Keratinocyte (primary cell): Measurements from ENCODE around the gene GRPEL1. TPM values are rescaled to one million over a fixed set of nuclear protein-coding genes. Genes with fewer than 3 reads are reported as not detected.

Experiments used
- DNase-seq: peaks from one replicate; pipeline ENCODE4 v3.0.0-alpha.2; 2011; ENCODE audit warnings: low read depth, missing footprints, low spot score
- FAIRE-seq: peaks from 2 replicates; lab custom pipeline; 2011; peaks lifted over from hg19 to GRCh38; lab: Jason Lieb, UNC
- H2AFZ ChIP-seq: 2 replicates; pipeline ENCODE4 v1.6.0; 2012; ENCODE audit warnings: low read length, control low read depth, inconsistent platforms; ENCODE audit not compliant: control insufficient read depth
- H3K27ac ChIP-seq: 2 replicates; pipeline ENCODE4 v1.5.1; 2011; ENCODE audit warnings: low read length; ENCODE audit not compliant: control insufficient read depth, insufficient read depth
- H3K27me3 ChIP-seq: 3 replicates; pipeline ENCODE4 v1.6.0; 2011; ENCODE audit warnings: low read length; ENCODE audit not compliant: control insufficient read depth, insufficient read depth; ENCODE audit errors: extremely low read depth
- H3K36me3 ChIP-seq, 2 experiments: 2 replicates in 1 of 2; 3 replicates in 1 of 2; pipeline ENCODE4 v1.5.1; 2011; ENCODE audit warnings: low read length in 2 of 2, mild to moderate bottlenecking in 1 of 2; ENCODE audit not compliant: control insufficient read depth in 2 of 2, insufficient read depth in 2 of 2; ENCODE audit errors: extremely low read depth in 1 of 2
- H3K4me1 ChIP-seq: 3 replicates; pipeline ENCODE4 v1.5.1; 2011; ENCODE audit warnings: low read length; ENCODE audit not compliant: control insufficient read depth, insufficient read depth; ENCODE audit errors: extremely low read depth
- H3K4me2 ChIP-seq: 3 replicates; pipeline ENCODE4 v1.6.0; 2011; ENCODE audit warnings: low read depth, low read length; ENCODE audit not compliant: control insufficient read depth, insufficient read depth; ENCODE audit errors: extremely low read depth
- H3K4me3 ChIP-seq, 3 experiments: fragments of 200-600 bp in 1 of 3; sonication (generic) in 1 of 3; 2 replicates in 2 of 3; 3 replicates in 1 of 3; pipeline ENCODE4 v1.5.1; 2011 to 2016; ENCODE audit warnings: low read length in 3 of 3, mild to moderate bottlenecking in 3 of 3, control low read depth in 2 of 3, inconsistent platforms in 1 of 3, low read depth in 1 of 3, mixed read lengths in 1 of 3, mixed run types in 1 of 3, moderate library complexity in 1 of 3; ENCODE audit not compliant: control insufficient read depth in 2 of 3, insufficient read depth in 2 of 3; ENCODE audit errors: extremely low read depth in 1 of 3
- H3K79me2 ChIP-seq: 2 replicates; pipeline ENCODE4 v1.6.0; 2012; ENCODE audit warnings: low read length; ENCODE audit not compliant: control insufficient read depth, insufficient read depth
- H3K9ac ChIP-seq: 3 replicates; pipeline ENCODE4 v1.6.0; 2011; ENCODE audit warnings: low read length; ENCODE audit not compliant: control insufficient read depth, insufficient read depth; ENCODE audit errors: extremely low read depth
- H3K9me1 ChIP-seq: 3 replicates; pipeline ENCODE4 v1.6.0; 2011; ENCODE audit warnings: low read length; ENCODE audit not compliant: control insufficient read depth, insufficient read depth; ENCODE audit errors: extremely low read depth
- H3K9me3 ChIP-seq: 2 replicates; pipeline ENCODE4 v1.5.1; 2012; ENCODE audit warnings: low read depth, low read length; ENCODE audit not compliant: control insufficient read depth
- H4K20me1 ChIP-seq: 3 replicates; pipeline ENCODE4 v1.6.0; 2011; ENCODE audit warnings: low read length; ENCODE audit not compliant: control insufficient read depth, insufficient read depth; ENCODE audit errors: extremely low read depth
- CTCF ChIP-seq, 3 experiments: IDR thresholded peaks in 1 of 3; conservative IDR thresholded peaks in 1 of 3; optimal IDR thresholded peaks in 1 of 3; 2 replicates in 2 of 3; 3 replicates in 1 of 3; pipeline versions ENCODE3 to v1.5.1; 2011; ENCODE audit warnings: low read length in 3 of 3, mild to moderate bottlenecking in 3 of 3, moderate library complexity in 2 of 3, control low read depth in 1 of 3, inconsistent platforms in 1 of 3; ENCODE audit not compliant: insufficient read depth in 2 of 3; ENCODE audit errors: extremely low read depth in 1 of 3
- EZH2 ChIP-seq: IDR thresholded peaks from one replicate; pipeline ENCODE4 v1.6.1; 2012; ENCODE audit warnings: inconsistent platforms, mild to moderate bottlenecking, low read length, moderate library complexity
- dilution Hi-C: fragments of 300-500 bp; cut with MboI; formaldehyde crosslinking; loops from one replicate; pipeline ENCODE4 v1.7.0; 2020; ENCODE audit warnings: low sequenced_read_pairs; ENCODE audit not compliant: extremely low pct_ligation_motif_present
- polyA plus RNA-seq, 5 experiments: library from polyadenylated mRNA; depleted of rRNA in 3 of 5; stranded (reverse) in 3 of 5; stranded (forward) in 1 of 5; unstranded in 1 of 5; fragments of >200 nt; gene quantifications; 1 replicate in 1 of 5; 2 replicates in 3 of 5; 3 replicates in 1 of 5; pipeline versions ENCODE4 v1.2.1 to v1.2.3, GENCODE V29; 2011 to 2012; ENCODE audit warnings: missing spikeins in 2 of 5, low read depth in 1 of 5, low replicate concordance in 1 of 5

GRPEL1 gene
- polyA plus RNA-seq, 1 donor (not counting 4 experiments of a cell fraction or from before 2014, with no cell fraction given): 59.1 TPM

- H3K4me2 ChIP-seq: peak overlapping the region; percentile 98
- FAIRE-seq (peak; percentile 80), DNase-seq (no peak)
- H3K27ac ChIP-seq: no peak overlapping the region
- H3K9me1 ChIP-seq: no peaks in the 10 kb centered on the region
- peak overlapping the region; percentile 3 to 82 (median 53) for H3K4me3 ChIP-seq
- H3K27me3 ChIP-seq: peaks cover 18% of the 10 kb centered on the region
- no peaks in the 10 kb centered on the region for H3K36me3 ChIP-seq
- dilution Hi-C loops: no loop called here
- H3K79me2 ChIP-seq: no peaks in the 10 kb centered on the region
- TF ChIP-seq CTCF (optimal IDR thresholded peaks at IDR 0.05 in 1 of 3, IDR thresholded peaks at IDR 0.05 in 1 of 3, conservative IDR thresholded peaks at IDR 0.05 in 1 of 3; ENCODE audit: extremely low read depth in 1 of 3, insufficient read depth in 2 of 3, low read length in 3 of 3) (peak in 2 of 3 experiments; percentile 85 to 92), EZH2 (no peak)
- H4K20me1 ChIP-seq: no peaks in the 10 kb centered on the region
- peak overlapping the region; percentile 52 for H3K9ac ChIP-seq
- H3K9me3 ChIP-seq: no peaks in the 10 kb centered on the region
- H3K4me1 ChIP-seq: peaks cover 10% of the 10 kb centered on the region
- peak overlapping the region; percentile 90 for H2AFZ ChIP-seq
Observed at GRCh38 chr4:7101692-7102515, 34.0 kb upstream of the GRPEL1 start.

- no peaks in the 10 kb centered on the region for H3K9me1 ChIP-seq
- H4K20me1 ChIP-seq: no peaks in the 10 kb centered on the region
- no peak overlapping the region for H3K27ac ChIP-seq
- dilution Hi-C loops: no loop called here
- no peak for DNase-seq
- no peaks in the 10 kb centered on the region for H3K4me1 ChIP-seq
- TF ChIP-seq CTCF (optimal IDR thresholded peaks at IDR 0.05 in 1 of 3, IDR thresholded peaks at IDR 0.05 in 1 of 3, conservative IDR thresholded peaks at IDR 0.05 in 1 of 3; ENCODE audit: extremely low read depth in 1 of 3, insufficient read depth in 2 of 3, low read length in 3 of 3) (no peak), EZH2 (peak; percentile 68)
- H3K9ac ChIP-seq: no peak overlapping the region
- no peaks in the 10 kb centered on the region for H3K79me2 ChIP-seq
- no peaks in the 10 kb centered on the region for H3K36me3 ChIP-seq
- peaks cover 28% of the 10 kb centered on the region for H3K27me3 ChIP-seq
- H2AFZ ChIP-seq: no peak overlapping the region
- H3K9me3 ChIP-seq: no peaks in the 10 kb centered on the region
- no peak for FAIRE-seq
- no peak overlapping the region for H3K4me3 ChIP-seq
- H3K4me2 ChIP-seq: no peak overlapping the region
Observed at GRCh38 chr4:7096236-7096635, 28.4 kb upstream of the GRPEL1 start.
